ENCODE results near the gene TCP11L2.
"Not testable (repeated sequence)": the region's sequence is repeated elsewhere in the genome, so short reads cannot be mapped to it uniquely, and the experiment has no call there.

TCP11L2 gene

GRCh38 chr12:106378788-106379187 lies 76.3 kb downstream of the TCP11L2 start:
- Histone ChIP-seq H4K20me1 (ENCODE audit: insufficient read depth, low read length, poor library complexity, severe bottlenecking) (no peaks in the 10 kb centered on the region), H3K9me2 (replicated peaks; ENCODE audit: low read depth, low read length) (no peaks in the 10 kb centered on the region), H3K36me3 (ENCODE audit: insufficient read depth, low read length) (peaks cover 51% of the 10 kb centered on the region; the same call in 1 of the 2 replicates), H3K9ac (ENCODE audit: low read depth, low read length, poor library complexity, severe bottlenecking) (no peak overlapping the region), H3K4me3 (ENCODE audit: low read length, poor library complexity, severe bottlenecking) (no peak overlapping the region), H3K4me2 (ENCODE audit: low read depth, low read length, poor library complexity, severe bottlenecking) (peak overlapping the region; percentile 24), H2AFZ (ENCODE audit: low read length) (no peak overlapping the region), H3K4me1 (ENCODE audit: insufficient read depth, low read length, poor library complexity, severe bottlenecking) (peaks cover 13% of the 10 kb centered on the region), H3K27me3 (ENCODE audit: insufficient read depth, low read length, poor library complexity, severe bottlenecking) (no peaks in the 10 kb centered on the region), H3K9me3 (ENCODE audit: insufficient read depth, low read depth, low read length) (peaks cover 5% of the 10 kb centered on the region; the same call in 1 of the 2 replicates), H3K79me2 (ENCODE audit: insufficient read depth, low read length) (no peaks in the 10 kb centered on the region), H3F3A (ENCODE audit: low read depth) (0 out of 2 replicates have a peak, but pooled peaks cover 3% of the 10 kb centered on the region)
- TF ChIP-seq EZH2phosphoT487 (IDR thresholded peaks at IDR 0.05; ENCODE audit: borderline replicate concordance) (no peak), CTCF (conservative IDR thresholded peaks at IDR 0.05; ENCODE audit: low read length) (no peak)

GRCh38 chr12:106380954-106381353 lies 78.4 kb downstream of the TCP11L2 start:
- H4K20me1 ChIP-seq (ENCODE audit: insufficient read depth, low read length, poor library complexity, severe bottlenecking): no peaks in the 10 kb centered on the region
- no peak overlapping the region for H2AFZ ChIP-seq (ENCODE audit: low read length)
- H3K9me3 ChIP-seq (ENCODE audit: insufficient read depth, low read depth, low read length): 0 out of 2 replicates have a peak, but pooled peaks cover 5% of the 10 kb centered on the region
- H3K9me2 ChIP-seq (replicated peaks; ENCODE audit: low read depth, low read length): no peaks in the 10 kb centered on the region
- TF ChIP-seq EZH2phosphoT487 (IDR thresholded peaks at IDR 0.05; ENCODE audit: borderline replicate concordance): no peak
- H3K9ac ChIP-seq (ENCODE audit: low read depth, low read length, poor library complexity, severe bottlenecking): no peak overlapping the region
- peaks cover 58% of the 10 kb centered on the region; the same call in 1 of the 2 replicates for H3K36me3 ChIP-seq (ENCODE audit: insufficient read depth, low read length)
- no peaks in the 10 kb centered on the region for H3K79me2 ChIP-seq (ENCODE audit: insufficient read depth, low read length)
- 0 out of 2 replicates have a peak, but pooled peaks cover 3% of the 10 kb centered on the region for H3F3A ChIP-seq (ENCODE audit: low read depth)
- no peaks in the 10 kb centered on the region for H3K27me3 ChIP-seq (ENCODE audit: insufficient read depth, low read length, poor library complexity, severe bottlenecking)
- H3K4me1 ChIP-seq (ENCODE audit: insufficient read depth, low read length, poor library complexity, severe bottlenecking): peaks cover 13% of the 10 kb centered on the region
- no peak overlapping the region for H3K4me3 ChIP-seq (ENCODE audit: low read length, poor library complexity, severe bottlenecking)
- no peak overlapping the region for H3K4me2 ChIP-seq (ENCODE audit: low read depth, low read length, poor library complexity, severe bottlenecking)

- H3K9ac ChIP-seq (ENCODE audit: low read depth, low read length, poor library complexity, severe bottlenecking); H4K20me1 ChIP-seq (ENCODE audit: insufficient read depth, low read length, poor library complexity, severe bottlenecking); H3F3A ChIP-seq (ENCODE audit: low read depth); H3K9me2 ChIP-seq (replicated peaks; ENCODE audit: low read depth, low read length); H3K79me2 ChIP-seq (ENCODE audit: insufficient read depth, low read length); H3K9me3 ChIP-seq (ENCODE audit: insufficient read depth, low read depth, low read length); H2AFZ ChIP-seq (ENCODE audit: low read length); H3K27me3 ChIP-seq (ENCODE audit: insufficient read depth, low read length, poor library complexity, severe bottlenecking); H3K4me3 ChIP-seq (ENCODE audit: low read length, poor library complexity, severe bottlenecking); H3K4me2 ChIP-seq (ENCODE audit: low read depth, low read length, poor library complexity, severe bottlenecking): not testable (repeated sequence)
- H3K36me3 ChIP-seq (ENCODE audit: insufficient read depth, low read length): peaks cover 49% of the 10 kb centered on the region; the same call in 1 of the 2 replicates
- H3K4me1 ChIP-seq (ENCODE audit: insufficient read depth, low read length, poor library complexity, severe bottlenecking): peaks cover 13% of the 10 kb centered on the region
Observed at GRCh38 chr12:106381866-106382265, 79.3 kb downstream of the TCP11L2 start.

- H3K9ac ChIP-seq (ENCODE audit: low read depth, low read length, poor library complexity, severe bottlenecking): no peak overlapping the region
- no peak overlapping the region for H2AFZ ChIP-seq (ENCODE audit: low read length)
- peaks cover 23% of the 10 kb centered on the region; the same call in 1 of the 2 replicates for H3K36me3 ChIP-seq (ENCODE audit: insufficient read depth, low read length)
- no peaks in the 10 kb centered on the region for H3K27me3 ChIP-seq (ENCODE audit: insufficient read depth, low read length, poor library complexity, severe bottlenecking)
- no peak overlapping the region for H3K4me3 ChIP-seq (ENCODE audit: low read length, poor library complexity, severe bottlenecking)
- no peaks in the 10 kb centered on the region for H3F3A ChIP-seq (ENCODE audit: low read depth)
- no peak overlapping the region for H3K4me2 ChIP-seq (ENCODE audit: low read depth, low read length, poor library complexity, severe bottlenecking)
- TF ChIP-seq CTCF (conservative IDR thresholded peaks at IDR 0.05; ENCODE audit: low read length) (no peak), EZH2phosphoT487 (IDR thresholded peaks at IDR 0.05; ENCODE audit: borderline replicate concordance) (no peak)
- 0 out of 2 replicates have a peak, but pooled peaks cover 5% of the 10 kb centered on the region for H3K9me3 ChIP-seq (ENCODE audit: insufficient read depth, low read depth, low read length)
- no peaks in the 10 kb centered on the region for H3K79me2 ChIP-seq (ENCODE audit: insufficient read depth, low read length)
- H3K4me1 ChIP-seq (ENCODE audit: insufficient read depth, low read length, poor library complexity, severe bottlenecking): no peaks in the 10 kb centered on the region
- no peaks in the 10 kb centered on the region for H4K20me1 ChIP-seq (ENCODE audit: insufficient read depth, low read length, poor library complexity, severe bottlenecking)
- no peaks in the 10 kb centered on the region for H3K9me2 ChIP-seq (replicated peaks; ENCODE audit: low read depth, low read length)
Observed at GRCh38 chr12:106386813-106387535, 84.4 kb downstream of the TCP11L2 start.

Data from Loucy (cell line).